ENCODE measurements around the gene MTMR1.

Gene MTMR1

DNA sequence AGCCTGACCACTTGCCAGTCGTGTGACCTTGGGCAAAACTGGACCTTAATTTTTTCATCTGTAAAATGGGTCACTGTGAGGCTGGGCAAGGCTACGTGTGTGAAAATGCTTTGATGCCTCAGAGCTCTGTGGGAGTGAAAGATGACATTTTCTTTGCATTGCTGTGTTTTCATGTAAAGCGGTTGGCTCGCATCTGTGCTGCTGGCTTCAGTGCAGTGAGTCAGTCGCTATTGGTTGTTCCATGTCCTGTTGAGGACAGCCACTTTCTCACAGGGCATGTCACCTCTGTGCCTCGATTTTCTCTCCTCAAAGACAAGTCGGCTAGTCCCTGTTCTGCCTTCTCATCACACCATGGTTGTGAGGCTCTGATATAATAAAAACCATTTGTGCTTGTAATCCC is 4.4 kb downstream of the MTMR1 start:
- DNase-seq (ENCODE audit: low spot score), result no peak

DNA sequence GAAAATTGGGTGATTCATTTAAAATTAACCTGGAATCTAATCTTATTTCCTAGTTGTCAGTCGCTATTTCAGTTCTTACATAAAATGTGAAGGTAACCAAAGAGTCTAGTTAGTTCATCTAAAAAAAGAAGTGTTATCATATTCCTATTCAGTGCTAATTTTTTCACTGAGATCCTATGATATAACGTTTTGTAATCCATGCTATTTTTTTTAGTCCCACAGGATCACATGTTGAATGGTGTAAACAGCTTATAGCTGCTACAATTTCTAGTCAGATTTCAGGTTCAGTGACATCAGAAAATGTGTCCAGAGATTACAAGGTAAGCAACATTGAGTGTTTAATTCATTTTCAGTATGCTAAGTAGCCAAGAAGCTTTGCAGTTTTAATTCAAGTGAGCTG is 5.8 kb downstream of the MTMR1 start:
- DNase-seq (ENCODE audit: low spot score), result no peak

DNA sequence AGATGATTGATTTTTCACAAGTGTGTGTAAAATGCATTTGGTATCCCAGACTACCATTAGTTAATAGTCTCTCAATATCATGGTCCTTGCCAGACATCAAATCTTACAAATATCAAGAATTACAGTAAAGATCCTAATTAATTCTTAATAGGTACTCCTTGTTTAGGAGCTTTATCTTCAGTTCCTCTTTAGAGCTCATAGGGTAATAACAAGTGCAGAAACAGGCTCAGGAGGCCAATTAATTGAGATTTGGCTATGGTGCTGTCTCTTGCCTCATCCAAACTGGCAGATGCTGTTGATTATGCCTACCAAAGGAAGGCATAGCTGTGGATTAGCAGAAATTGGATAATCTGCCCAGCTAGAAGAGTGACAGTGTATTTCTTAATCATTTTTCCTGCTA is 6.9 kb downstream of the MTMR1 start:
- no peak for DNase-seq (ENCODE audit: low spot score)

DNA sequence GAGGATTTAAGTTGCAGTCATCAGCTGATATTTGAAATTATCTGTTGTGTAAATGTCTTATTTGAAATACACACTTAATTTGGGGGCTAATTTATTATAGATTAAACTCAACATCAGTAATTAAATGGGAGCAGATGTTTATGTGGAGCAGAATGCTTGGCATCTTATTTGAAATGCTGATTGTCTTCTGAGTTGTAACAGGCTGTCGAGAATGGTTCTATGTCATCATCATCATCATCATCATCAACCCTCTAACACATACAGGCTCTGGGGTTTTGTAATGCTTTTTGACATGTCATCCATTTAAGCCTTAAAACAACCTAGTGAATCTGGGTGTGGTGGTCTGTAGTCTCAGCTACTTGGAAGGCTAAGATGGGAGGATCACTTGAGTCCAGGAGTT is 8.2 kb downstream of the MTMR1 start:
- DNase-seq (ENCODE audit: low spot score), result no peak

DNA sequence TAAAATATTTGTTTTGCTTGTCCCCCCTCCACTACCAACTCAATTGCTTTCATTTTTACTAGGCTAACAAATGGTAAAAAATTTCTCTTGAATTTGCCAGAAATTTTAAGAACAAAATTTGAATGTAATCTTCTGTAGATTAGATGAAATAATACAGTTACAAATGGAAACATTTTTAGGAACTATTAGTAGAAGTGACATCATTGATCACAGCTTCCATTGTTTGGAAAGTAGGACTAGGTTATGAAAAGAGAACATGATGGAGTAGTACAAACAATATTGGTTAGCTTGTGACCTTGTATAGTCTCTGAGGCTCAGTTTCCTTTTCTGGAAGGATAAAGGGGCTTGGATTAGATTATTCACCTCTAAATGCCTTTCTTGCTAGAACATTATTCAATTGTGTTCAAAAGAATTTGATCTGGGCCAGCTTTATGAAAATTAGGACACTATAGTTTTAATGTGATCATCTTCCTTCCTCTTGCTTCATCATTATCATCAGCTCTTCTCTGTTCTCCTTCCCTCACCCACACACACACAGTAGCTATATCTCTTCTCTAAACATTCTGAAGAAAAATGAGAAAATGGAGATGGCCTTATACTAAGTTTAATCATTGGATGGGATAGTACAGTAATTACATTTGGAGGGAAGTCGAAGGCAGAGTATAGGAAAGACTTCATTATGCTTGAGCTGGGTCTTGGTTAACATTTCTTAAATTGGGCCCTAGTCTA is 9.9 kb downstream of the MTMR1 start:
- DNase-seq (ENCODE audit: low spot score), result no peak

DNA sequence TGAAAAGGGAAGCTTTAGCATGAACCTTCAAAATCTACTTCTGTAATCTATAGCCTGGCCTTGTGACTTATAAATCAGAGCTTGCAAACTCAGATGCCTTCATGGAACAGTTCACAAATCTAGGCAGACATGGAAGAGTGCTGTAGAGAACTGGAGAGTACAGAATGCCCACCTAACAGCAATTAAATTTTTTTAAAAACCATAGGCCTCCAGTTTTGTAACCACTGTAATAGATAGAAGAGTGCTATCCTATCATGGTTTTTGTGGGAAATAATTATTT is 10.4 kb downstream of the MTMR1 start:
- DNase-seq (ENCODE audit: low spot score), result no peak

DNA sequence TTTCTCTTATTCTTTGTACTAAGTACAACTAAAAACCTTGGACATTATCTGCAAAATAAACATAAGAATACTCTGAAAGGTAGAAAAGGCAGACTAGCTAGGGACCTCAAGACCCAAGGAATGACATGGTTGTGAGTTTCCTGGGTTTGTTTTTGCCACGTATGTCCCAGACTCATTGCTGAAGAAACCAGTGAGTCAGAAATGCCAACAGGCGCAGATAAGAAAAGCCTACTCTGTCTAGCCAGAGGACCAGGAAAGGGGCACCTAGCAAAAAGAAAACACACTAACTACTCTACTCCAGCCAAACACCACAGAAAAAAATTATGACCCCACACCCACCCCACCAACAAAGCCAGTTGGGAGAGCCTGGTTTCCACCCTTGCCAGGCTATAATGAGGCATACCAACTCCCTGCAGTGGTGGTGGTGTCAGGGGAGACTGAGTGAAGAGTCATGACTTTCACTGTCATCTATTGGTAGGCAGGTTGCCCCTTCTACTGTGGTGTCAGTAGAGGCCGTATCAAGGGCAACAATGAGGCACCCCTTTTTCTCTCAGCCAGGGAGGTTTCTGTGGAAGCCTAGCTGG is 10.9 kb downstream of the MTMR1 start:
- DNase-seq (ENCODE audit: low spot score), result no peak

DNA sequence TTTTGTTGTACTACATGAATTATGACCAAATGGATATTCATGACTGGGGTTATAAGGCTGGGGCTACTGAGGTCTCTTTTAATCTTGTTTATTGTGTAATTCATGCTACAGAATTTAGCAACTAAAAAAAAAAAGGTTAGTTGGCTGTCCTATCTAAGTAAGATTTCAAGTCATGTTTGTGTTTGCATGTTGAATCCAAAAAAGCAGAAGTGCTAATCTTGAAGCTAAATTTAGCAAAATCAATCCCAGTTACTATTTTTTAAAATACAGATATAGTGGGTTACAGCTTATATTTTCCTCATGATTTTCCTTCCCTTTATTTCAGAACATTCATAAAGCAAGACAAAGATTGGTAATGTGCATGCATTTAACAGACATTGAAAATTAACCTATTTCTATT is 19.4 kb downstream of the MTMR1 start:
- no peak for DNase-seq (ENCODE audit: low spot score)

DNA sequence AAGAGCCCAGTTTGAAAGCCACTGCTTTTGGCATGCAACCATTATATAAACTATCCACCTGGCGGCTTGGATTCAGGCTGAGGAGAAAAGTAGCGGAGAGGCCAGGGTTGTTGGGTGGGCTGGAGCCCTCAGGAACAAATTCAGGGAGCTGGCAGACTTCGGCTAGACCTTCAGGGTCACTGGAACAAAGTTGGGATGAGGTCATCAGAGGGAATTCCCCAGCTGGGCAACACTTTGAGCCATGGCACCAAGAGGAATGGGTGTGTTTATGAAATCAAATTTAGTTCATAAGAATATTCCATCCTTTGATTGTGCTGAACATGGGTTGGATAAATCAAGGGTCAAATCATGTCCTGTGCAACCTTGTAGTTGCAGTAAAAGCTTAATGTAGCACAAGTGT is 22.0 kb downstream of the MTMR1 start:
- DNase-seq (ENCODE audit: low spot score), result no peak

DNA sequence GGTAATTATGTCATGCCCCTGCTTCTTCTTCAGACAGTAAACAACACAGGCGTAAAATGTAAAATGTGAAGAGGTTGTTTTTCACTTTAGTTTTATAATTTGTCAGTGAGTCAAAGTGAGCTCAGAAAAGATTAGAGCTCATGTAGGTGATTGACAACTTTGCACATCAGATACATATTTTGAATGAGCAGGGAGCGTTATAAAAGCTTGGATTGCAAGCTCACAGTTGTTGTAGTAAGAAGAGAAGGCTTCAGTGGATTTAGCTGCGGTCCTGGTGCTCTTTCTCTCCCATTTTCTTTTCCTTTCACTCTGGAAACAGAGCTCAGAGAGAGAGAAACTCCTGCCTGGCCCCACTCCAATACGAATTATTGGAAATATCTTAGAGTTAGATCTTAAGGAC is 26.4 kb downstream of the MTMR1 start:
- DNase-seq (ENCODE audit: low spot score), result no peak

DNA sequence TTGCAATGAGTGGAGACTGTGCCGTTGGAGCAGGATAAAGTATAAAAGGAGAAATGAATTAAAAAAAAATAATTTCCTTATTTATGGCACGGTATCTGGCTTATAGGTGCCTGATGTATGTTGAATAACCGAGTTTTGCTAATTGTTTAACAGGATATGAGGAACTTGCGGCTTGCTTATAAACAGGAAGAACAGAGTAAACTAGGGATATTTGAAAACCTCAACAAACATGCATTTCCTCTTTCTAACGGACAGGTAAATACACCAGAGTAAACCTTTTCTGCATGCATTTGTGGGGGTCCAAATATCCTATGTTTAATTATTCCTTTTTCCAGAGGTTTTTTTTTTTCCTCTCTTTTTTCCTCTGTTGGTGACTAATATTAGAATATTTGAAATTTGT is 36.8 kb downstream of the MTMR1 start:
- DNase-seq (ENCODE audit: low spot score), result no peak

DNA sequence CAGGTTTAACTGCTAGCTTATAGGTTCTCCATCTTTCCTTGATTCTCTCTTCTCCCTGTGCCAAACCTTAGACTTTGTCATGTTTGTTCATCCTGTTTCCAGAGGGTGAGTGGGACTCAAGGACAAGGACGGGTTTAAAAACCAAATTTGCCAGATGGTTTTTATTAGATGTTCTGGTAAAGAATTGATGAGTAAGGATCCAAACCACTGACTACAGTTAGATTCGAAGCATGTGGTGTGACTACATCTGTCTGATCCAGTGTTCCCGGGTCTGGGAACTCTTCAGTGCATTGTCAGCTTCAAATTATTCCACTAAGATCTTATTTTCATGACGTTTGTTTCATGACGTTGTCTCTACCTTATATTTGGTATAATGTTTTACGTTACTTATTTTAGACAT is 37.5 kb downstream of the MTMR1 start:
- DNase-seq (ENCODE audit: low spot score), result no peak

DNA sequence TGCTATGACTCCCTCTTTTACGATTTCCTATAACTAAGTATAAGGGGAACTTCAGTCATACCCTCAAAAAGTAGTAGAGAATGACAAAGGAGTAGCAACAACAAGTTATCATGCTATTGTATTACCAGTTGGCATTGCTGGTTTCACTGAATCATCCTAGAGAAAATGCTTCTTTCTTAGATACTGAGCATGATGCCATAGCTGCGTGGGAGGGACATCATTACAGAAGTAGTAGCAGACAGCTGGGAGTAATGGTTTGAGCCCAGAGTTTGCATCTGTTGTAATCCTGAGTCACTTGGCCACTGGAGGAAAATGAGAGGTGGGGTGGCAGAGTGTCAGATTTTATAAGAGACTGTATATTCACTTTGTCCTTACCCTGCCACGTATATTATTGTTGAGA is 38.6 kb downstream of the MTMR1 start:
- no peak for DNase-seq (ENCODE audit: low spot score)

DNA sequence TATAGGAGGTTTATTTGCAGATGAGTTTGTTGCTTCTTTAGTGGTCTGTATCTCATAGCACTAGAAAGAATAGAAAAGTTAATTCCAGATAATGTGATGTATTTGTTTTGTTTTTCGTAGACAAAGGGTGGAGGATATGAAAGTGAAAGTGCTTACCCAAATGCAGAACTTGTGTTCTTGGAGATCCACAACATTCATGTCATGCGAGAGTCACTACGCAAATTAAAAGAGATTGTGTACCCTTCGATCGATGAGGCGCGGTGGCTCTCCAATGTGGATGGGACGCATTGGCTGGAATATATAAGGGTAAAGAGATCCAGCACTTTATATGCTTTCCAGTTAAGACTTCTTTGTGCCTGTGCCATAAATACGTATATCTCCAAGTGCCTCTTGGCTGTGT is 43.3 kb downstream of the MTMR1 start:
- DNase-seq (ENCODE audit: low spot score), result no peak

DNA sequence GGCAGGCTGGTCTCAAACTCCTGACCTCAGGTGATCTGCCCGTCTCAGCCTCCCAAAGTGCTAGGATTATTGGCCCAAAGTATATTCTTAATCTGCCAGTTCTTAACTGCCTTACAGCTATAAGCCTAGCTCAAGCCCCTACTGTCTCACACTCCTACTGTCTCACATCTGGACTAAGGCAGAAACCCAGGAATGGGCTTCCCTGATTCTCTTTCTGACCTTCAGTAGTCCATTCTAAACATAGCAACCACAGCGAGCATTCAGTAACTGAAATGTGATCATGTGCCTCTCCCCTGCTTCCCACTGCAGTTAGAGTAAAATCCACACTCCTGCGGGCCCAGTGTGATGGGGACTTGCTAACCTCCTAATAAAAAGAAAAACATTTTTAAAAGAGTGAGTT is 58.9 kb downstream of the MTMR1 start:
- DNase-seq (ENCODE audit: low spot score), result no peak

DNA sequence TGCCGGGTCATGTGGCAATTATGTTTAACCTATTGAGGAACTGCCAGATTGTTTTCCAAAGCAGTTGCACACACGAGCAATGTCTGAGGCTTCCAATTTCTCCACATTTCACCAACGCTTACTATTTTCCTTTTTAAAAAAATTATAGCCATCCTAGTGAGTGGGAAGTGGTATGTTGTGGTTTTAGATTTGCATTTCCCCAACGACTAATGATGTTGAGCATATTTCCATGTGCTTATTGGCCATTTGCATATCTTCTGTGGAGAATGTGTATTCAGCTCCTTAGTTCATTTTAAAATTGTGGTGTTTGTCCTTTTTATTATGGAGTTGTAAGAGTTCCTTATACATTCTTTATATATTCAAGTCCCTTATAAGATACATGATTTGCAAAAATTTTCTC is 60.2 kb downstream of the MTMR1 start:
- DNase-seq (ENCODE audit: low spot score), result no peak

DNA sequence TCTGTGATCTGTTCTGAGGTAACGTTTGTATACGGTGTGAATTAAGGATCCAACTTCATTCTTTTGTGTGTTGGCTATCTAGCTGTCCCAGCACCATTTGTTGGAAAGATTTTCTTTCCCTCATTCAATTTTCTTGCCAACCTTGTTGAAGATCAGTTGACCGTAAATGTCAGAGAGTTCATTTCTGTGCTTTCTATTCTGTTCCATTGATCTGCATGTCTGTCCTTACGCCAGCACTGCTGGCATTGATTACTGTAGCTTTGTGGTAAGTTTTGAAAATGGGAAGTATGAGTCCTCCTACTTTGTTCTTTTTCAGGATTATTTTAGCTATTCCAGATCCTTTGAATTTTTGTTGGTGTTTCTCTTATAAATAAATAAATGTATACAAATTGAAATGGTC is 60.8 kb downstream of the MTMR1 start:
- DNase-seq (ENCODE audit: low spot score), result no peak

DNA sequence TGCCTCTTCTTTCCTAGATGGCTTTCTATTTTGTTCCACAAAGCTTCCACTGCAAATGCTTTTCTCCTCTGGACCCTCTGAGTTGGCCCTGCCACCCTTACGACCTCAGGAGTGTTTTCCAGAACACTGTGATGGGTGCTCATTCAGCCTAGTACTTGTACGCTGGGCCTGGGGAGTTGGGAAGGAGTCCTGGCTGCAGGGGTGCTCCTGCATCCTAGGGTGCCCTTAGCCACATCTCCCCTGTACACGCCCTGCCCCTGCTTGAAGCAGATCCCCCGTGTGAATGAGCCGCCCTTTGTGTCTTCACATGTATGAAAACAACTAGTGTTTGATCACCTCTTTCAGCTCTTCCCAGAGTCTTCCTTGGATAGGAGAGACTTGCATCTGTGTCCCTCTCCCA is 64.2 kb downstream of the MTMR1 start:
- no peak for DNase-seq (ENCODE audit: low spot score)

DNA sequence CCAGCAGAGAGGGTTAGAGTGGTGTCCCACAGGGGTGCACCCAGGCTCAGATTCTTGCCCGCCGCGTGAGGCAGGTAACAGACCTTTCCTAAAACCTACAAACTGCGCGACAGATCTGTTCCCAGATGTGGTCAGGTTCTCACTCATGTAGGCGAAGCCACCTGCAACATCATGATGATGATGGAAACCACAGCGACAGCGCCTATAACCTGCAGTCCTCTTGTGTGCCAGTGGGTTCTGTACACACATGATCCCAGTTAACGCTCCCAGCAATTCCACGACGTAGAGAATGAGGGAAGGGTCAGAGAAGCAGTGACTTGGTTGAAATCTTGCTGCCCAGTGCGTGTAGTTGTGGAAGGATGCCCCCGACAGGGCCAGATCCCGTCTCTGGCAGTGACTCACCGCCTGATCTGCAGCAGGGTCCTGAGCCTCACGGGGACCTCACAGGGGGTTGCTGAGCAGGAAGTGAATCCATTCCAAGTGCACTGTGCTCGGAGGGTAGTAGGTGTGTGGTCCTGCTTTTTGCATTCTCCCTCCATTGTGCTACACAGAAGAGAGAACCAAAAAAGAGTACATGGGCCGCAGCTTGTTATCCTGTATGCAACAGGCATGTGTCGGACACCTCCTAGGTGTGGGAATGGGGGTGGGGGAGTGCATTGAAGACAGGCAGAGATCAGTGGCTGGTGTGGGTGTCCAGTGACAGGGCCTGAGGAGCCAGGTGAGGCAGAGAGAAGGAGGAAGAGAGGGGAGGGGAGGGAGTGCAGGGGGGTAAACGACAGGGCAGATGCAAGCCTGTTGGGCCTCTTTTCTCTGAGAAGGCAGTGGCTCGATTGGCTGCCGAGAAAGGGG is 66.6 kb downstream of the MTMR1 start:
- no peak for DNase-seq (ENCODE audit: low spot score)

DNA sequence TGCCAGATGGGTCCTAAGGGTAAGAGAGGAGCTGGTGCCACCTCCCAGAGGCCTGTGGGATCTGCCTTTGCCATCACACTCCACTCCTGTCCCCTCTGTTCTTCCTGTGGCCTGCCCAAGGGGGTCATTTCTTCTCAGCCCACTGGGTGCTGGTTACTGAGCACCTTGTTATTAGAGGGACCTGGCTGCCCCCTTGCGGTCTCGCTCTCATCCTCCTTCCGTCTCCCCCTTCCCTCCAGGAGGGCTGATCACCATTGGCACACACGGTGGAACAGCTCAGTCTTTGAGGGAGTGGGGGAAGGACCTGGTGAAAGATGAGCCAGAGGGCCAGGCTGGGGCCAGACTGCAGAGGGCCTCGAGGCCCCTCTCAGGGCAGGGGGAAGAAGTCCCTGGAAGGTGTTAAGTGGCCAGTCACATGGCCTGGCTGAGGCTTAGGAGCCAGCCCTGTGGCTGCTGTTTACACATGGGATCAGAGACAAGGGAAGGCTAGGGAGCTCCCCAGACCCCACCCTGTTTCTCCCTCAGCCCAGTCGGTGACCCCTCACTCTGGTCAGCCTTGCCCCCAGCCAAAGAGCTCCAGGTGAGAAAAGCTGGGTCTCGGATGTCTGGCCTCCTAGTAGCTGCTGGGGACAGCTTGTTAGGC is 68.1 kb downstream of the MTMR1 start:
- DNase-seq (ENCODE audit: low spot score), result no peak

DNA sequence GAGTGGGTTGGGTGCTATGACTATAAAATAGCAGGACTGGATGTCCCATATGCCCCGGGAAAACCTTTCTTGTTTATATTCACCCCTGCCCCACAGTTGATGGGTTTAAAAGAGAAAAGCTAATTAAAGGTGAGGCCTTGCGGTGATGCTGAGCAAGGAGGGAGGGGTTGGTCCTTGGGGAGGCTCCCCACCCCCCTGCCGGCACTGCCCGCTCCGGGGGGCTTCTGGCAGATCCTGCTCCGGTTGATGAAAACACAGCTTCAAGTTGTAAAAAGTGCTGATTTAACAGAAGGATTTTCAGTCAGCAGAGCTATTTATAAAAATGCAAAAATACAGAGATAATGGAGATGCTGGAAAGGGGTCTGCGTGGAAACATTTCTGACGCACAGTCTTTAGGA is 68.6 kb downstream of the MTMR1 start:
- DNase-seq (ENCODE audit: low spot score), result no peak

DNA sequence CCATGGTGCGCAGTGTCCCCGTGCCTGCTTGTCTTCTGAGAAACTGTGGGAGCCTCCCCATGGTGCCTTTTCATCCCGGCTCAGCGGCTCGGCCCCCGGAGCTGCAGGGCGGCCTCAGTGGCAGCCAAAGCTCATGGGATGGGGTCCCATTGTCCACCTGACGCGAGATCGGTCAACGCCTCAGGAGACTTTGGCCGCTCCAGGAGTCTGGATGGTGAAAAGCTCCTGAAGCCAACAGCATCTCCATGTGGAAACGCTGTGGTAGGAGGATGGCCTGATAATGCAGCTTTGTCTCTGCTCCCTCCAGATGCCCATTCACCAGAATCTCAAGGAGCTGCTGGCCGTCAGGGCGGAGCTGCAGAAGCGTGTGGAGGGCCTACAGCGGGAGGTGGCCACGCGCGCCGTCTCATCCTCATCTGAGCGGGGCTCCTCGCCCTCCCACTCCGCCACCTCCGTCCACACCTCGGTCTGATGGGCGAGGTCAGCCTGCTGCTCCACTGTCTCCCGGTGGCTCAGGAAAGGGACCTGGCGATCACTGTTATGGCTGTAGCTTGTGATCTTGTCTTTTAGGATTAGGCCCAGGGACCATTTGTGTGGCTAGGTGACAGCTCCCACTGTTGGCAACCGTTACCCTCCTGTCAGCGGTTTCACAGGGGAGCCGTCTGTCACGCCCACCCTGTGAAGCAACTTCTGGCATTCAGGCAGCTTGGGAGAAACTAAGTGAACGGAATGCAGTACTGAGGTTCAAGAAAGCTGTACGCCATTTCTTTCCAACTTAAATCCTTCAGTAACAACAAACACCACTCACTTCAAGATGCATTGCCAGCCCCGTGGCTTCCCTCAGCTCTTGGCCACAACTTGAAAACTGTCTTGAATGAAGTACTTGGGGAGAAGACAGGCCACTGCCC is 69.3 kb downstream of the MTMR1 start:
- no peak for DNase-seq (ENCODE audit: low spot score)
